COLO829 (cell line): ENCODE results near the gene HEXD.

Experiments used
- DNase-seq: peaks from one replicate; pipeline ENCODE4 v3.0.0; 2012; ENCODE audit warnings: low spot score

HEXD gene

GRCh38 chr17:82382933-82383255 is 35.3 kb upstream of the HEXD start:
- DNase-seq: no peak

- DNase-seq: no peak
These were observed 34.7 kb upstream of the HEXD start for GRCh38 chr17:82383411-82383810.

- DNase-seq: no peak
These were observed 34.0 kb upstream of the HEXD start for GRCh38 chr17:82384051-82384729.

- DNase-seq: no peak
These were observed 33.2 kb upstream of the HEXD start for GRCh38 chr17:82384730-82385481.

GRCh38 chr17:82385559-82386254 is 32.4 kb upstream of the HEXD start:
- no peak for DNase-seq

GRCh38 chr17:82386255-82386831 is 31.8 kb upstream of the HEXD start:
- no peak for DNase-seq

- DNase-seq: no peak
These were observed 31.1 kb upstream of the HEXD start for GRCh38 chr17:82386881-82387704.

GRCh38 chr17:82387705-82388106 is 30.4 kb upstream of the HEXD start:
- DNase-seq: no peak

- DNase-seq: no peak
These were observed 29.8 kb upstream of the HEXD start for GRCh38 chr17:82388223-82388921.

GRCh38 chr17:82388922-82389283 is 29.2 kb upstream of the HEXD start:
- DNase-seq: no peak

GRCh38 chr17:82389379-82389778 is 28.8 kb upstream of the HEXD start:
- no peak for DNase-seq

- no peak for DNase-seq
These were observed 27.9 kb upstream of the HEXD start for GRCh38 chr17:82390015-82390859.

- no peak for DNase-seq
These were observed 27.2 kb upstream of the HEXD start for GRCh38 chr17:82390860-82391435.

- no peak for DNase-seq
These were observed 26.6 kb upstream of the HEXD start for GRCh38 chr17:82391496-82392066.

GRCh38 chr17:82392209-82392920 is 25.8 kb upstream of the HEXD start:
- DNase-seq: no peak

- DNase-seq: no peak
These were observed 25.2 kb upstream of the HEXD start for GRCh38 chr17:82392941-82393340.

- DNase-seq: no peak
These were observed 23.9 kb upstream of the HEXD start for GRCh38 chr17:82394278-82394677.

- DNase-seq: no peak
These were observed 21.3 kb upstream of the HEXD start for GRCh38 chr17:82396601-82397435.
